Ureter (tissue), 1 donor: ENCODE data around the gene KAT2B. TPM values are rescaled to one million over a fixed set of nuclear protein-coding genes. Genes with fewer than 3 reads are reported as not detected.

Source experiments
- DNase-seq: peaks from one replicate; pipeline ENCODE4 v3.0.0-alpha.2; 2020; ENCODE audit warnings: low spot score
- total RNA-seq: library from RNA; stranded (reverse); gene quantifications from one replicate; pipeline ENCODE4 v1.2.4, GENCODE V29; 2023
- donor health status: DM: yes; HTN: yes; CAD: no.

The KAT2B gene
- total RNA-seq, 1 donor from 2014 or later: 40.2 TPM

DNA sequence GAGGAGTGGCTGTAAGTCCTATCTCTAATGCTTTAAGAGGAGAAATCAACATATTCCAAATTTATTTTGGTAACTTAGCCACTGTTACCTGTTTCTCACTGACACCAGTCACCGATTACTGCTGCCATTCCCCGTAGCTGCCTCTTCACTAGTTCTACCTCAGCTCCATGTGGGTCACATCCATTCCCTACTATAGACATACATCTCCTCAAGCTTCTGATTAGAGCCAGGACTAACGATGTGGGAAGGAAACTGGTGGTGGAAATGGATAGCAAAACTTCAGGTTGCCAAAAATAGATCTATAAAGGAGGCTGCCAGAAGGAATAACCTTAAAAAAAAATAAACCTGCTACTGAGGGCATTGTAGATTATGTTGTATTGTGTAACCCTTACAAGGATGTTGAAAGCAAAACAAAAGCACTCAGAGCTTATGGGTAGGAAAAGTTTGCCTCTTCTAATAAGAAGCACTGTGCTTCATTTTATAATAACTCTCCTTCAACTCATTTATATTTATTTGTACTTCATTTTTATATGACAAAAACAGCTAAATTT is 56.0 kb downstream of the KAT2B start:
- no peak for DNase-seq

DNA sequence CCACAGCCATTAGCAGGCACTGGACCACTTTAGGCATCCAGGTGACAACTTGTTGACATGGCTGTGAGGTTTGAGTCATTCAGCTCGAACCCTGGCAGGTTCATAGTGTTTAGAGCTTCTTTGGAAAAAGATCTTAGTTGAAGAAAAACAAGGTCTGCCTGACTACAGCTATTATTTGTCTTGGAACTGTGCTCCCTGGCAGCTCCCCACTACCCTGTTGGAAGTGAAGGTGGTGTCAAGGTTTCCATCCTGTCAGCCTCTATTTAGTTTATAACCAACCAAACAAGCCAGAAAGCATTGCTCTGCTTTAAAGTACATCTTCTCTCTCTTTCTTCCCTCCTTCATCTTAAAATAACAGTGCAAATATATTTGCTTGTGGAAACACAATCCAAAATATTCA is 56.8 kb downstream of the KAT2B start:
- DNase-seq: no peak

DNA sequence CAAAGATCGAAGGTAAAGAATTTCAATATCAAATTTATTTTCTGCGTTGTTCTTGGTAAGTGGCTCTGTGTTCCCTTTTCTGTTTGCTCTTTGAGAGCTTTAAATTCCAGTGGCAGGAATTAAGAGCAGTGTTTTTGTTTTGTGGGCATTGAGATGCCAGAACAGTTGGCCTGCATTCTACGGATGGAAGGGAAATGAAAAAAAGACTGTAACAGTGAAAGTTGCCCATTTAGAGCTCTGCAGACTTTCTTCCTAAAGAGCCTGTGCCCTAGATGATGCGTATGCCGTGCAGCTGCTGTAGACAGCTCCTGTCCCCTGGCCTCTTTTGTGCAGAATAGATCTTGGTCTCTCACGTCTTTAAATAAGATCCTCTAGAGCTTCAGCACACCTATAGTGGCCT is 58.8 kb downstream of the KAT2B start:
- DNase-seq: no peak

DNA sequence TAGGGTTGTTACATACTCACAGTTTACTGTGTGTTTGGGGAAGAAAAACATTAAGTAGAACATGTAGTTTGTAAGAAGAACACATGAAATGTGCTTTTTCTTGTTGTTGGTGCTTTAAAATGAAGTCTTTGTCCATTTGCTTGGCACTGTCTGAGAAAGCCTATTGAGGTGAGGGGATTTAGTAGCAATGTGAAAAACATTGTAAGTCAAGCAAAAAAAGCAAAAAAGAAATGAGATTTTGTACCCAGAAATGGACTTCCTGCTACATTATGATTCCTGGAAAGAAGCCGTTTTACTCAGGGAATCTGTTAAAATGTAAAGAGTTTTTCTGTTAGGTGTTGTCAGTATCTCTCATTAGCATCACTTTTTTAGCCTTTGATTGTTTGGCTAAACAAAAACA is 59.9 kb downstream of the KAT2B start:
- no peak for DNase-seq

DNA sequence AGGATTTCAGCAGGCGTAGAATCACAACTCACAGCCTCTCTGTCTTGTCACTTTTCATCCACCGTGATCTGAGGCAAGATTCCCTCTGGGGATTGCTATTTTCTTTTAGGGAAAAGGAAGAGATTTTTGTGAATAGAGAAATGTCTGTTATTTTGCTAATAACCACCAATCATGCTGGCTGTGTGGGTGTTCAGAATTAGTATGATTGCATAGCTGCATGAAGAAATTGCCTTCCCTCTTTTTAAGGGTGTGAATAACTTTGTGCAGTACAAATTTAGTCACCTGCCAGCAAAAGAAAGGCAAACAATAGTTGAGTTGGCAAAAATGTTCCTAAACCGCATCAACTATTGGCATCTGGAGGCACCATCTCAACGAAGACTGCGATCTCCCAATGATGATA is 60.8 kb downstream of the KAT2B start:
- DNase-seq: no peak

DNA sequence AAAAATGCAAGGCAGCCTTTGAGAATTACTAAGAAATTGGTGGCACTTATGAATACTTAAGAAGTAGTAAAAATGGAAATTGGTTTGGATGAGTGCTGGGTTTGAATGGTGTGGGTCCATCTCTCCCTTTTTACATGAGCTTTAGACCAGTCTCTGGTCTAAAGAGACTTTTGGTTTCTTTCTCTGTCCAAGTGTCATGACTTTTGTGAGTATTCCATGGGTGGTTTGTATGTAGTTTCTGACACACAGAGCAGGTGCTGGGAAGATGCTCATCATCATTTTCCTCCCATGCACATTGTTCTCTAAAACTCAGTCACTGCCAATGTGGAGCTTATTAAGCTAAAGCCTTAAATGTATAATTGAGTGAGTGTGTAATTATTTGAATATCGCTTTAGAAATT is 63.5 kb downstream of the KAT2B start:
- no peak for DNase-seq

DNA sequence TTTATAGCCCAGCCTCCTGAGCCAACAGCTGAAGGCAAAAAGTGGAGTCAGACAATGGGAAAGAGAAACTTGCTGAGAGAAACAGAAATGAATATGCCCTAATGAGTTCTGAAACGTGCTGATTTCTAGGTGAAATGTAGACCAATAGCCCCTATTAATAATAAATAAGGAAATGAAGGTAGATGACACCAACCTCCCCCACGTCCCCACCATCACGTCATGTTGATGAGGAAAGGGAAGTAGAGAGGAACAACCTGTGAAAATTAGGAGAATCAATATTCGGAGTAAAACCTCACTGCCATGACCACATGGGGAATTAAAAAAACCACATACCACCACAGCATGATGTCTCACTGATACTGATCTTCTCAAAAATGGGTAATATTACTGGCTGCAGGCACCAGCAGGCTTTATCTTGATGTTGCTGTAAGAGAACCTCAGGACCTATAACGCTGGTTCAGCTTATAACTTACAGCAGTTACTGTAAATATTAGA is 64.0 kb downstream of the KAT2B start:
- DNase-seq: no peak

DNA sequence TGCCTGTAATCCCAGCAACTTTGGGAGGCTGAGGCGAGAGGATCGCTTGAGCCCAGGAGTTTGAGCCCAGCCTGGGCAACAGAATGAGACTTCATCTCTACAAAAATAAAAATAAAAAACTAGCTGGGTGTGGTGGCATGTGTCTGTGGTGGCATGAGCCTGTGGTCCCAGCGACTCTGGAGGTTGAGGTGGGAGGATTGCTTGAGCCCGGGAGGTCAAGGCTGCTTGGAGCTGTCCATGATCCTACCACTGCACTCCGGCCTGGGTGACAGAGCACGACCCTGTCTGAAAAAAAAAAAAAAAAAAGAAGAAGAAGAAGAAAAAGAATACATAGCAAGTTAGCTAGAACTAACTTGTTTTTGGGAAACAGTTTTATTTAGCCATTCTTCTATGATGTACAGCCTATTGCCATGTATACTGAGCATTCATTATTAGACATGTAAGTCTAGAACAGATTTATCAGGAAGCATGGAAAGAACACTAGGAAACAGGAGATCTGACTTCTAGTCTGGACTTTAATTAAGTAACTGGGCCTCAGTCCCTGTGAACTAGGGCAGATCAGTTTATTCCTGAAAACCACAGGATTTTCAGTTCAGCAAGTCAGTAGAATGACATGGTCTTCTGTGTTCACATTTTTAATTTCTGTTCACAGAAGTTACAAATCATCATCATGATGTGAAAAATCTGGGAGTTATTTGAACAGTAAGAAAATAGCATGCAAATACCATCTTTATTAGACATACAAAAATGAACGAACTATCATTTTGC is 65.5 kb downstream of the KAT2B start:
- DNase-seq: no peak

DNA sequence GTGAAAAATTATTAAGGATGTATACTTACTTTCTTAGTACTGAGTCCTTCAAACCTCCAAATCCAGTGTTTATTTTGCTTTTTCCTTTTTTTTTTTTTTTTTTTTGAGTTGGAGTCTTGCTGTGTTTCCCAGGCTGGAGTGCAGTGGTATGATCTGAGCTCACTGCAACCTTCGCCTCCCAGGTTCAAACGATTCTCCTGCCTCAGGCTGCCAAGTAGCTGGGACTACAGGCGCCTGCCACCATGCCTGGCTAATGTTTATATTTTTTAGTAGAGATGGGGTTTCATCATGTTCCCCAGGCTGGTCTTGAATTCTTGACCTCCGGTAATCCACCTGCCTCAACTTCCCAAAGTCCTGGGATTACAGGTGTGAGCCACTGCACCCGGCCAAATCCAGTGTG is 67.5 kb downstream of the KAT2B start:
- no peak for DNase-seq

DNA sequence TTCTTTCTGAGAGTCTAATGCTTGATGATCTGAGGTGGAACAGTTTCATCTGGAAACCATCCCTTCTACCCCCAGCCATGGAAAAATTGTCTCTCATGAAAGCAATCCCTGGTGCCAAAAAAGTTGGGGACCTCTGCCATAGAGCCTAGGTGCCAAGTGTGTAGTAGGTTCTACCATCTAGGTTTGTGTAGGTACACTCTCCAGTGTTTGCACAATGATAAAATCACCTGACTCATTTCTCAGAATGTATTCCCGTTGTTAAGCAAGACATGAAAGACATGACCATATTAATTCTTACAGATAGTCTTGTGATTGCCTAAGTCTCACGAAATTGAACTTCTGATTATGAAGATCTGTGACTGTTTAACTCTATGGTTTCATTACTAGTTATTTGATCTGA is 68.6 kb downstream of the KAT2B start:
- no peak for DNase-seq

DNA sequence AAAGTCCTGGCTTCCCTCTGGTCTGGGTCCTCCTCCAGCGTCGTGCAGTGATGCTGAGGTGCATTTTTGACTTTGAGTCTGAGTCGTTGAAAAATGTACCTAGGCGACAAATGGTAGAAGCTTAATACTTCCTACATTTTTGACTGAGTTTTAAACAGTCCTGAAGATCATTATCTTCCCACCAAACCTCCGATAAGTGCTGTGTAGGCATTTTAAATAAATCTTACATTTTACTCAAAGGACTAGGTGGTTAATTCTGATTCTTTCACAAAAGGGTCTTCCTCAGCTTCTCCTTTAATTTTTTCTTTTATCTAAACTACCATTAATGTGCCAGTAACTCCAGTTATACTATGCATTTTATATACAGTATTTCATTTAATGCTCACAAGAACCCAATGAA is 70.6 kb downstream of the KAT2B start:
- no peak for DNase-seq

DNA sequence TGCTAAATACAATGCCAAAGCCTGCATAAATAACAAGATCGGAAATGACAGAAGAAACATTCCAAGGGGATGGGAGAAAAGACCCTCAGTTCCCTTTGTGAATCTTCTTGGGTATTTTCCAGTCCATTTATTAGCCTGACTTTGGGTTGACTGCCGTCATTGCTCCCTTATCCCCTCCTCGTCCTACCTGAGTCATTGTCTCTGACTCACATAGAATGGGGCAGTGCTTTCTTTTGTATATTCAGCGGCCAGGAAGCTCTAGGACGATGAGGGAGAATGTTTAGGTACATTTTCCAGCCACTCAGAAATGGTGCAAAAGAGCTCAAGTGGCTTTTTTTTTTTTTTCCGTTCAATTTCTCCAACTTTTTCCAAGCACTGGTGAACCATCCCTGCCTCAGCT is 71.6 kb downstream of the KAT2B start:
- DNase-seq: no peak

DNA sequence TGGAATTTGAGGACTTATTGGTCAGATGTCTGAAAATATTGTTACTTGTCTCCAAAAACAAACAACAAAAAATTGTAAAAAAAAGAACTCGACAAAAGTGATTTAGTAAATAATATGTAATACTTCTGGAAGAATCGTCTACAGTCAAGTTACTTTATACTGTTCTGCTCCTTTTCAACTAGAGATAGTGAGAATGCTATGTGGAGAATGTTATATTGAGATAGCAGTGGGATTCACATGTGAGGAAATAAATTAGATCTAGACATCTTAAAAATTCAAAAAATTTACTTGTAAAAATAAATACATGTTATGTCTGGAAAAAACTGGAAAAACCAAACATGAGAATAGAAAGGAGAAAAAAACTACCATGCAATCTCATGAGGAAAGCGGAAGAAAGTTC is 80.8 kb downstream of the KAT2B start:
- DNase-seq: no peak

DNA sequence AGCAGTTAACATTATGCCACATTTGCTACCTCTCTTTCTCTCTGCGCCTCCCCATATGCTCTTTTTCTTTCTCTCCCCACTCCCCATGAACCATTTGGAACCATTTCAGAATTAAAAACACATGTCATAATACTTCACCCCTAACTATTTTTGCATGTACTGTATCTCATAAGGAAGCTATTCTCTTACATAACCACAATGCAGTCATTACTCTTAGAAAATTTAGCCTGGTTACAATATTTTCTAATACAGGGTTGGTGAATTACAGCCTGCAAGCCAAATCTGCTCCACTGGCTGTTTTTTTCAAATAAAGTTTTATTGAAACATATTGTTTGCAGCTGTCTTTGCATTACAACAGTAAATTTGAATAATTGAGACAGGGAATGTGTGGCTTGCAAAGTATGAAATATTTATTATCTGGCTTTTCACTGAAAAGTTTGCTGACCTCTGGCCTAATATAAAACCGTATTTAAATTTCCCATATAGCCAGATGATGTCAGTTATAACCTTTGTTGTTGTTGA is 82.9 kb downstream of the KAT2B start:
- DNase-seq: no peak

DNA sequence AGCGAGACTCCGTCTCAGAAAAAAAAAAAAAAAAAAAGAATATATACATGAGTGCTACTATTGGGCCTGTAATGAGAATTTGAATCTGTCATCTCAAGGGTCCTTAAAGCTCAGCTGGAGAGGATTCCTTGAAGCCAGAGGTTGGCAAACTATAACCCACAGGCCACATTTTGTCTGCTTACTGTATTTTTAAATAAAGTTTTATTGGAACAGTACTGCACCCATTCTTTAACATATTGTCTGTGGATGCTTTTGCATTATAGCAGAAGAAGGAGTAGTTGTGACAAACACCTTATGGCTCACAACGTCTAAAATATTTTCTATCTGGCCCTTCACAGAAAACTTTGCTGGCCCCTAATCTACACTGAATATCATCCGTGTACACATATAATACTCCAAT is 85.0 kb downstream of the KAT2B start:
- DNase-seq: no peak

DNA sequence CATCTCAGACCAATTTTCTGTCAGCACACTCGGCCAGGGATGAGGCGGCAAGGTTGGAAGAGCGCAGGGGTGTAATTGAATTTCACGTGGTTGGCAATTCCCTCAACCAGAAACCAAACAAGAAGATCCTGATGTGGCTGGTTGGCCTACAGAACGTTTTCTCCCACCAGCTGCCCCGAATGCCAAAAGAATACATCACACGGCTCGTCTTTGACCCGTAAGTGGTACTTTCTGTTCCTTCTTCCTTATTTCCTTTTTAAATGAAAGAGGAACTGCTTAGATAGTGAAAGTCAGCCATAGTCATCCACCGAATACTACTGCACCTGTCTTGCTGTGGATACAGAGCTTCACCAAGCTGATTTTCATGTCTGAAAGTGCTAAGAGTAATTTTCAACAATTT is 85.7 kb downstream of the KAT2B start:
- no peak for DNase-seq

DNA sequence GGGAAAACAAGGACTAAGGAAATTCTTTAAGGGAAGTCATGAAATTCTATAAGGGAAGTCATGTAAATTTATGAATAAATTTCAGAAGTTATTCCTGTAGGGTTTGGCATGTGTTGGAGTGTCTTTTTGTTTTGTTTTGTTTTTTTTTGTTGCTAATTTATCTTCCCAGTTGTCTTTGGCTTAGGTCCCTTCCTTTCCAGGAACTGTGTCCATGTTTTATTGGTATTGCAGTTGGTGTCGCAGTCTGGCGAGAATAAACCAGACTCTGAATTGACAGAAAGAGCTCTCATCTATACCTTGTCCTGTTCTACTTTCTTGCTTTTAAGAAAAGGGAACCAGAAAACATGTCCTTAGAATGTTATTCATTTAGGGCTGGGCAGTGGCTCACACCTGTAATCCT is 88.1 kb downstream of the KAT2B start:
- no peak for DNase-seq

DNA sequence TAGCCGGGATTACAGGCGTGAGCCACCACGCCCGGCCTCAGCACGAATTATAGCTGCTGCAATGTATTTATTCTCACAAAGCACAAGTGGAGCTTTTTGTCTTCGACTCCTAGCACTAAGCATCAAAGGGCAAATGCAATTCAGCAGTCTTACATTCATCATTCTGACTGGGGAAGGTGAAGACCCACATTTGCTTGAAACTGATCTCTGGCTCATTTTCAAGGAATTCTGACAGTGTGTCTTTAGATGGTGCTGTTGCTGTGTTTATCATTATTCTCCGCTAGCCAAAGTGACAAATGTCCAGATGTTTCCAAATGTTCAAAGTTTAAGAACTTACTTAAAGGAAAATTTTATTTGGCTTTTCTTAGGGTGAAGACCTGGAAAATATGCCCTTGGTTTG is 89.9 kb downstream of the KAT2B start:
- no peak for DNase-seq

DNA sequence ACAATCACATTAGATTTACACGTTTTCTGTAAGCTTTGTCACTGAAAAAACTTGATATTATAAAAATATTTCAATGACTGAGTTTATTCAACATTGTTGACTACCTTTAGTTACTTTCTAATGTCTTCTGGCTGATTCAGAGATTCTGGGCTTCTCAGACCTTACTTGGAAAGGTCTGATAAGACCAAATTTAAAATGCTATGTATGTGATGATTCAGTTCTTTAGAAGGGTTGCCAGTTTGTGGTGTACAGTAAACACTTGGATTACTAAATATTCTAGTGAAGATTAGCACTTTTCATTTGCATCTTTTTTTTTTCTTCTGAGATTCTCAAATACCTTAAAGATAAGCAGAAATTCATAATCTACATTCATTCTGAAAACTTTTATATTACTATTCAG is 96.0 kb downstream of the KAT2B start:
- no peak for DNase-seq

DNA sequence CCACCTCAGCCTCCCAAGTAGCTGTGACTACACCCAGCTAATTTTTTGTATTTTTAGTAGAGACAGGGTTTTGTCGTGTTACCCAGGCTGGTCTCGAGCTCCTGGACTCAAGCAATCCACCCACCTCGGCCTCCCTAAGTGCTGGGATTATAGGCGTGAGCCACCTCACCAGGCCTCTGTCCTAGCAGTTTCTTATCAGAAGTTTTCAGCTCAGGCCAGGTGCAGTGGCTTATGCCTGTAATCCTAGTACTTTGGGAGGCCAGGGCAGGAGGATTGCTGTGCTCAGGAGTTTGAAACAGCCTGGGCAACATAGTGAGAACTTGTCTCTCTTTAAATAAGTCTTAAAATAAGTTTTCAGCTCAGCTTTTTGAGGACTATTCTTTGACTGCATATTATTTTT is 97.4 kb downstream of the KAT2B start:
- no peak for DNase-seq

DNA sequence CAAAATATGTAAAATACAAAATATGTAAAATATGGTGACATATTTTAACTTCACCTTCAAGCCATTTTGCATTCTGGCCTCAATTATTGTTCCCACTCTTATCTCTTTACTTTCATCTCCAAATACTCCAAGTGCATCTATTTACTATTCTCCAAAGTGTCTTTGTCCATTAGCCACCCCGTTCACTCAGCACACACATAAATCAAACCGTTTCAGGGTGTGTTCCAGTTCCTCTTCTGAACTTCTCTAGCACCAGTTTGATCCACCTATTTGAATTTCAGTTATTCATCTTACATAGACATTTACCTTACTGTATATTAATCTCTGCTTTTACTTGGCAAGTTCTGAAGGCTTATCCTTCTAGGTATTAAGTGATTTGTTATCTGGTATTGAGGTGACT is 100.6 kb downstream of the KAT2B start:
- no peak for DNase-seq

DNA sequence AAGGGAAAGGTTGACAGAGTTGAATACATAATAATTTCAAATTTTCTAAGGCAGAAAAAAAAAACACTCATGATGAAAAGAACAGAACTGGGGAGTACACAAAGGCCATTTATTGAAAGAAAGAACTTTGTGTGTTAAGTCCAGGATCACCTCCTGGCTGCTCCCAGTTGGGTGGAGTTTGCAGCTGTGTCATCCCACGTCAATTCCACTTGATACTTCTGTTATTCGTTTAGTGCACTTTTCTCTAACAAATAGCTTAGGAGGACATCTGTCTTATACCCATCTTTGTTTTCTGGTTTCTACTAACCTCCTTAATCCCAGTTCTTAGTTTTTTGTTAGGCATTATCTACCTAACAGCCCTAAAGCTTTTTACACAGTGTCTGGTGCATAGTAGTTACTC is 101.1 kb downstream of the KAT2B start:
- DNase-seq: no peak

DNA sequence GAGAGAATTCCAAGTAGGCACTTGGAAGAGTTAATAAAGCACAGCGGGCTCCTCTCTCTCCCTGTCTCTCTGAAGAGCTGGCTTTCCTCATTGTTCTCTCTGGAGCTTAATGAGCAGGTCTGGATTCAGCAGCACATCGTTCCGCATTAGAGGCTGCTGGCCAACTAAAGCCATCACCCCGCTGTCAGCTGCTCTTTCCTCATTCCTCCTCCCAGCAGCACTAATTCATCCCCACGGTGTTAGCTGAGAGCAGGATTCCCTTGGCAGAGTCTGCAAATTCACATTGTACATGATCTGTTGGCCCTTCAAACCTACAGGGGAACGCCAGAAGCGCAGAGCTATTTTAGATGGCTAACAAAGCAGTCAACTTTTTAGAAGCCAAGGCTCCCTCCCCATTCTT is 101.6 kb downstream of the KAT2B start:
- no peak for DNase-seq

DNA sequence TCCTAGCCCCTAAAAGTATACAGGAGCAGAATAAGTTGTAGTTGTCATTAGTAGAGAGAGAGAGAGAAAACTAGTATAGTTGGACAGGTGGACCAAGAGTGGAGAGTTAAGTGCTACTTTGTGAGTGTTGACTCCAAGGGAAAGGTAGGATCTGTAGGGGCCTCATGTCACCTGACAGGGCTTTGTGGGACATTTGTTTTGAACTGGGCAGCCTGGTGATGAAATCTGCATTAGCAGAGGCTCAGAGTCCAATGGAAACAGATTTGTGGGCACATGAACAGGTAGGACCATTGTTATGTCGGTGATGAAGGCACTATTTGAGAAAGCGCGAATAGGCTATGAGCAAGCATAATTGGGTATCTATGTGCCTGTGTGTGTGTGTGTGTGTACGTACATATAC is 102.3 kb downstream of the KAT2B start:
- no peak for DNase-seq
